Measurements from ENCODE around the gene C1QL1.

C1QL1 gene

DNA sequence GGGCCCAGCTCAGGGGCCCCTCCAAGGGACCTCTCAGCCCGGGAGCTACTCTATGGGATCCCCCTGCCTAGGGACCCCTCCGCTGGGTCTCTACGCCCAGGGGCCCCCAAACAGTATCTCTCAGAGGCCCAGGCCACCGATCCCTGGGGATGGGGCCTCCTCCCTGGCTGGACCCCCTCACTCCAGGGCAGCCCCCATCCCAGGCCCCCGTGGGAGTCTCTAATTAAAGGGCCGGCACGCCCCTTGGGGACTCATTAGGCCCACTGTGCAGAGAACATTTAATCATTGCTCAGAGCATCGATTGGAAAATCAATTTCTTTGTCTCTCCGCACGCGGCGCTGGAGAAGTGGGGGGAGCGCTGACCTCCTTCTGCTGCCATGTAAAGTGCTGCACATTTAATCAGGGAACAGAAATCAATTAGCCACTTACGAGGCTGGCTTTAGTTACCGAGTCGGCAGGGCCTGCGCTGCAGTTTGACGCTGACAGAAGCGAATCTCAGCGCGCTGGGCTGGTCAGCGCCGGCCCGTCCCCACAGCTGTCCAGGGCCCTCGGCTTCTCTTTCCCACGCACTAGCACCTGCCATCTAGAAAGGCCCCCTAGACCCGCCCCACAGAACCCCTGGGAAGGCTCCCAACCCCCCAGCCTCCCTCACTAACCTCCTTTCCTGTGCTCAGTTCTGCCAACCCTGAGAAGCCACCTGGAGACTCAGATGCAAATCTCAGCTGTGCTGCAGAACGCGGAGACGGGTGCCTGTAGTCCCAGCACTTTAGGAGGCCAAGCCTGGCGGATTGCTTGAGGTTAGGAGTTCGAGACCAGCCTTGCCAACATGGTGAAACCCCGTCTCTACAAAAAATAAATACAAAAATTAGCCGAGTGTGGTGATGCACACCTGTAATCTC is 20.2 kb upstream of the C1QL1 start:
- TF ChIP-seq EGR1 (IDR thresholded peaks at IDR 0.05) (no peak), ZBTB7A (IDR thresholded peaks at IDR 0.05; ENCODE audit: low read depth) (no peak), MAX (IDR thresholded peaks at IDR 0.05) (no peak)

DNA sequence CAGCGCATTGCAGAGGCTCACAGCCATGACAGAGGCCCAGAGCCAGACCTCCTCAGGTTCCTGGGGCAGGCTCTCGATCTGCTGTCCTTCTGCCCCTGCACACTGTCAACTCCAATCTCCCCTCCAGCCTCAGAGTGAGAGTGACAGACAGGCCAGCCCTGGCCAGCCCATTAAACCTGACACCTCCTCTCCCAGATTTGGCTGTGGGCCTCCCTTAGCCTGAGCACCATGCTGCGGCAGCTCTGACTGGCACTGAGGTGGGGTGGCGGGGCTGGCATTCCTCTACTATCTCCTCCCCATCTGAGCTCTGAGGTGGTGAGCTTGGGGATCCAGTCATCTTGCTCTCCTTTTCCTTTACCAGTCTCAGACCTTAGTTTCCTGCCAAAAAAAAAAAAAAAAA is 15.5 kb upstream of the C1QL1 start:
- TF ChIP-seq RAD21 (IDR thresholded peaks at IDR 0.05; ENCODE audit: low read depth) (no peak), TAF1 (IDR thresholded peaks at IDR 0.05; ENCODE audit: low read depth) (no peak), ZBTB7A (IDR thresholded peaks at IDR 0.05; ENCODE audit: low read depth) (no peak), CEBPB (IDR thresholded peaks at IDR 0.05) (no peak), NFIC (IDR thresholded peaks at IDR 0.05) (no peak), YY1 (IDR thresholded peaks at IDR 0.05; ENCODE audit: low read depth) (no peak), MAX (IDR thresholded peaks at IDR 0.05) (no peak), FOXM1 (IDR thresholded peaks at IDR 0.05; ENCODE audit: borderline replicate concordance, low read depth) (no peak), TCF12 (IDR thresholded peaks at IDR 0.05; ENCODE audit: low read depth) (no peak), EP300 (IDR thresholded peaks at IDR 0.05; ENCODE audit: borderline replicate concordance) (no peak), TEAD4 (IDR thresholded peaks at IDR 0.05) (no peak)
- TF ChIP-seq, protein P1, sequence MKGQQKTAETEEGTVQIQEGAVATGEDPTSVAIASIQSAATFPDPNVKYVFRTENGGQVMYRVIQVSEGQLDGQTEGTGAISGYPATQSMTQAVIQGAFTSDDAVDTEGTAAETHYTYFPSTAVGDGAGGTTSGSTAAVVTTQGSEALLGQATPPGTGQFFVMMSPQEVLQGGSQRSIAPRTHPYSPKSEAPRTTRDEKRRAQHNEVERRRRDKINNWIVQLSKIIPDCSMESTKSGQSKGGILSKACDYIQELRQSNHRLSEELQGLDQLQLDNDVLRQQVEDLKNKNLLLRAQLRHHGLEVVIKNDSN (IDR thresholded peaks at IDR 0.05): no peak
- TF ChIP-seq, protein P2, sequence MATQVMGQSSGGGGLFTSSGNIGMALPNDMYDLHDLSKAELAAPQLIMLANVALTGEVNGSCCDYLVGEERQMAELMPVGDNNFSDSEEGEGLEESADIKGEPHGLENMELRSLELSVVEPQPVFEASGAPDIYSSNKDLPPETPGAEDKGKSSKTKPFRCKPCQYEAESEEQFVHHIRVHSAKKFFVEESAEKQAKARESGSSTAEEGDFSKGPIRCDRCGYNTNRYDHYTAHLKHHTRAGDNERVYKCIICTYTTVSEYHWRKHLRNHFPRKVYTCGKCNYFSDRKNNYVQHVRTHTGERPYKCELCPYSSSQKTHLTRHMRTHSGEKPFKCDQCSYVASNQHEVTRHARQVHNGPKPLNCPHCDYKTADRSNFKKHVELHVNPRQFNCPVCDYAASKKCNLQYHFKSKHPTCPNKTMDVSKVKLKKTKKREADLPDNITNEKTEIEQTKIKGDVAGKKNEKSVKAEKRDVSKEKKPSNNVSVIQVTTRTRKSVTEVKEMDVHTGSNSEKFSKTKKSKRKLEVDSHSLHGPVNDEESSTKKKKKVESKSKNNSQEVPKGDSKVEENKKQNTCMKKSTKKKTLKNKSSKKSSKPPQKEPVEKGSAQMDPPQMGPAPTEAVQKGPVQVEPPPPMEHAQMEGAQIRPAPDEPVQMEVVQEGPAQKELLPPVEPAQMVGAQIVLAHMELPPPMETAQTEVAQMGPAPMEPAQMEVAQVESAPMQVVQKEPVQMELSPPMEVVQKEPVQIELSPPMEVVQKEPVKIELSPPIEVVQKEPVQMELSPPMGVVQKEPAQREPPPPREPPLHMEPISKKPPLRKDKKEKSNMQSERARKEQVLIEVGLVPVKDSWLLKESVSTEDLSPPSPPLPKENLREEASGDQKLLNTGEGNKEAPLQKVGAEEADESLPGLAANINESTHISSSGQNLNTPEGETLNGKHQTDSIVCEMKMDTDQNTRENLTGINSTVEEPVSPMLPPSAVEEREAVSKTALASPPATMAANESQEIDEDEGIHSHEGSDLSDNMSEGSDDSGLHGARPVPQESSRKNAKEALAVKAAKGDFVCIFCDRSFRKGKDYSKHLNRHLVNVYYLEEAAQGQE (IDR thresholded peaks at IDR 0.05; ENCODE audit: low read depth): no peak

DNA sequence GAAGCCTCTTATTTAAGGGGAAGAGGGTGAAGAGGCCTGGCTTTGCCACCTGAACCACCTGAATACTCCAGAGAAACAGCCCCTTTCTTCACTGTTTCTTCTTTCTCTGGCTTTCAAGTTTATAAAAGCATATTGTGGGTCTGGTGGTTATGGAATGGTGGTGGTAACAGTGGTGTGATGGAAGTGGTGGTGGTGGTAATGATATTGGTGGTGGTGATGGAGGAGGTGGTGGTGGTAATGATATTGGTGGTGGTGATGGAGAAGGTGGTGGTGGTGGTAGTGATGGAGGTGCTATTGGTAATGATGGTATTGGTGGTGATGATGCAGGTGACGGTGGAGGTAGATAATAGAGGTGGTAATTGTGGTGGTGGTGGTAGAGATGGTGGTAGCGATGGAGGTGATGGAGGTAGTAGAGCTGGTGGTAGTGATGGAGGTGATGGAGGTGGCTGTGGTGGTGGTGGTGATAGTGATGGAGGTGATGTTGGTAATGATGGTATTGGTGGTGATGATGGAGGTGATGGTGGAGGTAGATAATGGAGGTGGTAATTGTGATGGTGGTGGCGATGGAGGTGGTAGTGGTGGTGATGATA is 14.1 kb upstream of the C1QL1 start:
- no peak for TF ChIP-seq TAF1 (IDR thresholded peaks at IDR 0.05; ENCODE audit: low read depth)
- no peak for TF ChIP-seq EGR1 (IDR thresholded peaks at IDR 0.05)
- TF ChIP-seq FOXM1 (IDR thresholded peaks at IDR 0.05; ENCODE audit: borderline replicate concordance, low read depth): no peak
- no peak for TF ChIP-seq MAX (IDR thresholded peaks at IDR 0.05)
- no peak for TF ChIP-seq NFIC (IDR thresholded peaks at IDR 0.05)
- TF ChIP-seq, protein P1 (IDR thresholded peaks at IDR 0.05): no peak
- no peak for TF ChIP-seq CEBPB (IDR thresholded peaks at IDR 0.05)
- TF ChIP-seq CREB1 (IDR thresholded peaks at IDR 0.05; ENCODE audit: low read depth): no peak
- no peak for TF ChIP-seq TEAD4 (IDR thresholded peaks at IDR 0.05)
- no peak for TF ChIP-seq ZBTB7A (IDR thresholded peaks at IDR 0.05; ENCODE audit: low read depth)
- no peak for TF ChIP-seq TCF12 (IDR thresholded peaks at IDR 0.05; ENCODE audit: low read depth)
- TF ChIP-seq EP300 (IDR thresholded peaks at IDR 0.05; ENCODE audit: borderline replicate concordance): no peak
- TF ChIP-seq RAD21 (IDR thresholded peaks at IDR 0.05; ENCODE audit: low read depth): no peak
- TF ChIP-seq, protein P2 (IDR thresholded peaks at IDR 0.05; ENCODE audit: low read depth): no peak
- no peak for TF ChIP-seq YY1 (IDR thresholded peaks at IDR 0.05; ENCODE audit: low read depth)

- TF ChIP-seq TCF12 (IDR thresholded peaks at IDR 0.05; ENCODE audit: low read depth): no peak
- TF ChIP-seq, protein P2 (IDR thresholded peaks at IDR 0.05; ENCODE audit: low read depth): no peak
- TF ChIP-seq TAF1 (IDR thresholded peaks at IDR 0.05; ENCODE audit: low read depth): no peak
- TF ChIP-seq EP300 (IDR thresholded peaks at IDR 0.05; ENCODE audit: borderline replicate concordance): no peak
- no peak for TF ChIP-seq FOXM1 (IDR thresholded peaks at IDR 0.05; ENCODE audit: borderline replicate concordance, low read depth)
- TF ChIP-seq CREB1 (IDR thresholded peaks at IDR 0.05; ENCODE audit: low read depth): no peak
- TF ChIP-seq CEBPB (IDR thresholded peaks at IDR 0.05): no peak
- no peak for TF ChIP-seq NFIC (IDR thresholded peaks at IDR 0.05)
- TF ChIP-seq RAD21 (IDR thresholded peaks at IDR 0.05; ENCODE audit: low read depth): no peak
- no peak for TF ChIP-seq EGR1 (IDR thresholded peaks at IDR 0.05)
- no peak for TF ChIP-seq TEAD4 (IDR thresholded peaks at IDR 0.05)
Measured at GRCh38 chr17:44981221-44981968, 13.3 kb upstream of the C1QL1 start.

All from Ishikawa (cell line).